ENCODE data around the gene TRABD2B. TPM values are rescaled to one million over a fixed set of nuclear protein-coding genes. Genes with fewer than 3 reads are reported as not detected.

TRABD2B gene
- total RNA-seq, 1 donor from 2014 or later, result 1.8 TPM

- H3K4me1 ChIP-seq, result peaks cover 12% of the 10 kb centered on the region
- no peaks in the 10 kb centered on the region for H3K27me3 ChIP-seq (ENCODE audit: low read depth)
- no peak overlapping the region for H3K4me3 ChIP-seq
- no peak overlapping the region for H3K27ac ChIP-seq
- no peak for TF ChIP-seq CTCF (IDR thresholded peaks at IDR 0.05)
- H3K36me3 ChIP-seq, result no peaks in the 10 kb centered on the region
- H3K9me3 ChIP-seq, result no peaks in the 10 kb centered on the region
- DNase-seq (peak; percentile 53), ATAC-seq (peak; percentile 60 to 68)
- intact Hi-C loops (cut with DNase I), result no loop called here
These were observed 22.6 kb upstream of the TRABD2B start for GRCh38 chr1:48019714-48020315.

- DNase-seq (no peak), ATAC-seq (no peak)
- intact Hi-C loops (cut with DNase I), result no loop called here
- Histone ChIP-seq H3K36me3 (no peaks in the 10 kb centered on the region), H3K9me3 (no peaks in the 10 kb centered on the region), H3K4me1 (peaks cover 12% of the 10 kb centered on the region), H3K4me3 (no peak overlapping the region), H3K27ac (no peak overlapping the region), H3K27me3 (ENCODE audit: low read depth) (no peaks in the 10 kb centered on the region)
- no peak for TF ChIP-seq CTCF (IDR thresholded peaks at IDR 0.05)
These were observed 21.6 kb upstream of the TRABD2B start for GRCh38 chr1:48018799-48019198.

DNA sequence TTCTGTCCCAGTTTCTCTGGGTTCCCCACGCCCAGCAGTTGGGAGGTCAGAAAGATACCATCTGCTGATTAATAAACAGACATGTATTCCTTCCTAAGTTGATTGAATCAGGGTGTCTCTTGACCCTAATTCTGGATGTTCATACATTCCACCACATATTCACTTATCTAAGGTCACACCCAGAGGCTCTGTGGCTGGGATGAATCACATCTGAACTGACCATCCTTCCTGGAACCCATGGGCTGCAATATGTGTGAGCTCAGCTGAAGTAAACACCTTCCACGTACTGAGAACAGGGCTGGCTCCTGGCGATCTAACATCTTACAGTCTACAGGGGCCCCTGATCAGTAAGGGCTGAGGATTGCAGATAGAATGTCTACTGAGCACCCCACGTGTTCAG is 20.5 kb upstream of the TRABD2B start:
- no peak for DNase-seq
- H3K27me3 ChIP-seq (ENCODE audit: low read depth), result no peaks in the 10 kb centered on the region
- peak; percentile 59 to 67 for ATAC-seq
- H3K4me1 ChIP-seq, result peaks cover 12% of the 10 kb centered on the region
- intact Hi-C loops (cut with DNase I), result no loop called here
- peak overlapping the region; percentile 18 for H3K27ac ChIP-seq
- H3K36me3 ChIP-seq, result no peaks in the 10 kb centered on the region
- no peak overlapping the region for H3K4me3 ChIP-seq
- no peak for TF ChIP-seq CTCF (IDR thresholded peaks at IDR 0.05)
- H3K9me3 ChIP-seq, result no peaks in the 10 kb centered on the region

GRCh38 chr1:48016515-48016914 is 19.3 kb upstream of the TRABD2B start:
- H3K4me1 ChIP-seq, result peaks cover 12% of the 10 kb centered on the region
- no peaks in the 10 kb centered on the region for H3K36me3 ChIP-seq
- no peaks in the 10 kb centered on the region for H3K9me3 ChIP-seq
- no peak overlapping the region for H3K27ac ChIP-seq
- intact Hi-C loops (cut with DNase I), result no loop called here
- H3K27me3 ChIP-seq (ENCODE audit: low read depth), result no peaks in the 10 kb centered on the region
- H3K4me3 ChIP-seq, result no peak overlapping the region
- no peak for ATAC-seq
- no peak for DNase-seq
- TF ChIP-seq CTCF (IDR thresholded peaks at IDR 0.05), result no peak

DNA sequence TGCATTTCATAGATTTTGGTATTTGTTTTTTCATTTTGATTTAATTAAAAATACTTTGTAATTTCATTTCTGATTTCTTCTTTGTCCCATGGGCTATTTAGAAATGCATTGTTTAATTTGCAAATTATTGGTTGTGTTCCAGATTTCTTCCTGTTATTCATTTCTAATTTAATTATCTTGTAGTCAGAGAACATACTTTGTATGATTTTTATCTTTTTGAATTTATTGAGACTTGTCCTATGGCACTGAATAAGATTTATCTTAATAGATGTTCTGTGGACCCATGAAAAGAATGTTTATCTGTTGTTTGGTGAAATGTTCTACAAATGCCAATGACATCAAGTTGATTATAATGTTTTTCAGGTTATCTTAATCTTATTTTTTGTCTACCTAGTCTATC is 16.1 kb upstream of the TRABD2B start:
- H3K36me3 ChIP-seq, result no peaks in the 10 kb centered on the region
- no peaks in the 10 kb centered on the region for H3K9me3 ChIP-seq
- H3K4me3 ChIP-seq, result no peak overlapping the region
- intact Hi-C loops (cut with DNase I), result no loop called here
- TF ChIP-seq CTCF (IDR thresholded peaks at IDR 0.05), result no peak
- no peak for DNase-seq
- no peaks in the 10 kb centered on the region for H3K27me3 ChIP-seq (ENCODE audit: low read depth)
- H3K4me1 ChIP-seq, result peaks cover under 1% of the 10 kb centered on the region
- ATAC-seq, result no peak
- no peak overlapping the region for H3K27ac ChIP-seq

Measured in lower lobe of right lung (tissue), 2 donors.